ENCODE measurements around the gene ATOH7.
"Not testable (repeated sequence)": the region's sequence is repeated elsewhere in the genome, so short reads cannot be mapped to it uniquely, and the experiment has no call there.

- not testable (repeated sequence) for TF ChIP-seq CTCF (IDR thresholded peaks at IDR 0.05 in 8 of 11, conservative IDR thresholded peaks at IDR 0.05 in 3 of 11); POLR2A (IDR thresholded peaks at IDR 0.05)
Measured at GRCh38 chr10:68278906-68279753, 47.2 kb upstream of the ATOH7 start.
